ENCODE data around the gene CRNN.
A peak's percentile ranks its signal among the peaks of the same experiment; 100 is the strongest.

GRCh38 chr1:152448095-152448494 is 34.0 kb upstream of the CRNN start:
- TF ChIP-seq CTCF (IDR thresholded peaks at IDR 0.05) (no peak), POLR2AphosphoS5 (IDR thresholded peaks at IDR 0.05) (peak in 2 of 4 donors; percentile 60 to 68), POLR2A (IDR thresholded peaks at IDR 0.05) (no peak)

Data from sigmoid colon (tissue), 4 donors.